WTC11 (cell line): Measurements from ENCODE around the gene POU2F1. TPM values are rescaled to one million over a fixed set of nuclear protein-coding genes. Genes with fewer than 3 reads are reported as not detected.

ENCODE experiments used
- ATAC-seq: fragments of 200-7000 bp; cut with Tn5 transposase; 2 replicates; pipeline ENCODE4 v1.10.0; 2021; ENCODE audit warnings: mild to moderate bottlenecking, moderate library complexity
- CTCF ChIA-PET: fragments of 300-600 bp; sonication (Branson Sonifier 250); formaldehyde crosslinking; loops from one replicate; lab custom pipeline; 2021; ENCODE audit warnings: antibody characterized with exemption; lab: Charles Lee
- POLR2A ChIA-PET: fragments of 350-600 bp; sonication (Branson Sonifier 250); formaldehyde crosslinking; loops from one replicate; lab custom pipeline; 2021; ENCODE audit warnings: antibody characterized with exemption; lab: Charles Lee
- DNase-seq: peaks from one replicate; pipeline ENCODE4 v3.0.0; 2021; ENCODE audit warnings: low spot score
- H3K27ac Mint-ChIP-seq: 2 replicates; pipeline ENCODE4 v1.8.0; 2021; ENCODE audit warnings: mixed read lengths
- H3K27me3 Mint-ChIP-seq: 2 replicates; pipeline ENCODE4 v1.8.0; 2021; ENCODE audit warnings: low read depth, mild to moderate bottlenecking, moderate library complexity, mixed read lengths
- H3K36me3 Mint-ChIP-seq: 2 replicates; pipeline ENCODE4 v1.8.0; 2021; ENCODE audit warnings: mixed read lengths
- H3K4me1 Mint-ChIP-seq: 2 replicates; pipeline ENCODE4 v1.8.0; 2022; ENCODE audit warnings: mixed read lengths
- H3K4me3 Mint-ChIP-seq: 2 replicates; pipeline ENCODE4 v1.8.0; 2021; ENCODE audit warnings: mild to moderate bottlenecking, moderate library complexity, mixed read lengths
- H3K9me3 Mint-ChIP-seq: 2 replicates; pipeline ENCODE4 v1.8.0; 2021; ENCODE audit warnings: mixed read lengths
- CTCF ChIP-seq: fragments of 200-600 bp; IDR thresholded peaks from 2 replicates; pipeline ENCODE4 v1.8.0; 2022; ENCODE audit warnings: antibody characterized with exemption
- E2F4 ChIP-seq: sonication (generic); formaldehyde crosslinking; IDR thresholded peaks from 2 replicates; pipeline ENCODE4 v1.8.1; 2022; ENCODE audit warnings: low read depth, mild to moderate bottlenecking, moderate library complexity, missing genetic modification reagents, borderline replicate concordance
- ESRRA ChIP-seq: sonication (generic); formaldehyde crosslinking; IDR thresholded peaks from 2 replicates; pipeline ENCODE4 v1.8.1; 2022; ENCODE audit warnings: mild to moderate bottlenecking, missing genetic modification reagents, borderline replicate concordance
- GRHL2 ChIP-seq: fragments of 250-450 bp; sonication (Bioruptor Pico); IDR thresholded peaks from 2 replicates; pipeline ENCODE4 v1.8.0; 2022; ENCODE audit warnings: mild to moderate bottlenecking, moderate library complexity; ENCODE audit not compliant: insufficient replicate concordance, severe bottlenecking
- HMGA2 ChIP-seq: fragments of 250-450 bp; sonication (Bioruptor Pico); IDR thresholded peaks from 2 replicates; pipeline ENCODE4 v1.4.0; 2021; ENCODE audit warnings: mild to moderate bottlenecking, moderate library complexity
- IRF2 ChIP-seq: sonication (generic); formaldehyde crosslinking; IDR thresholded peaks from 2 replicates; pipeline ENCODE4 v1.8.0; 2022; ENCODE audit warnings: low read depth, missing genetic modification reagents, borderline replicate concordance
- MXD4 ChIP-seq: fragments of 250-450 bp; sonication (Bioruptor Pico); IDR thresholded peaks from 2 replicates; pipeline ENCODE4 v1.8.0; 2021; ENCODE audit warnings: mild to moderate bottlenecking, moderate library complexity, borderline replicate concordance
- NFE2L1 ChIP-seq: sonication (generic); formaldehyde crosslinking; IDR thresholded peaks from 2 replicates; pipeline ENCODE4 v1.8.1; 2023; ENCODE audit warnings: missing genetic modification reagents
- NFYB ChIP-seq: sonication (generic); formaldehyde crosslinking; conservative IDR thresholded peaks from 2 replicates; pipeline ENCODE4 v1.8.0; 2022; ENCODE audit warnings: low read depth, missing genetic modification reagents
- NR2C2 ChIP-seq: sonication (generic); formaldehyde crosslinking; IDR thresholded peaks from 2 replicates; pipeline ENCODE4 v1.8.0; 2022; ENCODE audit warnings: mild to moderate bottlenecking, missing genetic modification reagents
- SMAD4 ChIP-seq: sonication (generic); formaldehyde crosslinking; IDR thresholded peaks from 2 replicates; pipeline ENCODE4 v1.8.0; 2022; ENCODE audit warnings: mild to moderate bottlenecking, missing genetic modification reagents
- TCF7 ChIP-seq: sonication (generic); formaldehyde crosslinking; IDR thresholded peaks from 2 replicates; pipeline ENCODE4 v1.8.0; 2022; ENCODE audit warnings: mild to moderate bottlenecking, low read depth, missing genetic modification reagents, moderate library complexity
- TEAD1 ChIP-seq: sonication (generic); formaldehyde crosslinking; IDR thresholded peaks from 2 replicates; pipeline ENCODE4 v1.8.0; 2022; ENCODE audit warnings: mild to moderate bottlenecking, missing genetic modification reagents
- ZNF121 ChIP-seq: sonication (generic); formaldehyde crosslinking; IDR thresholded peaks from 2 replicates; pipeline ENCODE4 v1.8.0; 2023; ENCODE audit warnings: missing genetic modification reagents
- ZNF138 ChIP-seq: sonication (generic); formaldehyde crosslinking; conservative IDR thresholded peaks from 2 replicates; pipeline ENCODE4 v1.8.1; 2022; ENCODE audit warnings: mild to moderate bottlenecking, moderate library complexity, missing genetic modification reagents
- ZNF232 ChIP-seq: sonication (generic); formaldehyde crosslinking; IDR thresholded peaks from 2 replicates; pipeline ENCODE4 v1.8.0; 2022; ENCODE audit warnings: mild to moderate bottlenecking, missing genetic modification reagents
- ZNF396 ChIP-seq: fragments of 250-450 bp; sonication (Bioruptor Pico); IDR thresholded peaks from 2 replicates; pipeline ENCODE4 v1.8.0; 2021; ENCODE audit warnings: mild to moderate bottlenecking, moderate library complexity, borderline replicate concordance
- ZNF532 ChIP-seq: fragments of 250-450 bp; sonication (Bioruptor Pico); IDR thresholded peaks from 2 replicates; pipeline ENCODE4 v1.9.0; 2021; ENCODE audit warnings: mild to moderate bottlenecking, borderline replicate concordance
- total RNA-seq: library from RNA; stranded (reverse); gene quantifications from 3 replicates; pipeline ENCODE4 v1.2.3, GENCODE V29; 2021
- TF ChIP-seq, protein P1 (sequence below): sonication (generic); formaldehyde crosslinking; IDR thresholded peaks from 2 replicates; pipeline ENCODE4 v1.8.1; 2022; ENCODE audit warnings: low read depth, missing genetic modification reagents, borderline replicate concordance
- TF ChIP-seq, protein P2 (sequence below): sonication (generic); formaldehyde crosslinking; IDR thresholded peaks from 2 replicates; pipeline ENCODE4 v1.8.1; 2022; ENCODE audit warnings: missing genetic modification reagents, borderline replicate concordance

POU2F1 gene
- total RNA-seq, 1 experiment from 2014 or later: 51.3 TPM

DNA sequence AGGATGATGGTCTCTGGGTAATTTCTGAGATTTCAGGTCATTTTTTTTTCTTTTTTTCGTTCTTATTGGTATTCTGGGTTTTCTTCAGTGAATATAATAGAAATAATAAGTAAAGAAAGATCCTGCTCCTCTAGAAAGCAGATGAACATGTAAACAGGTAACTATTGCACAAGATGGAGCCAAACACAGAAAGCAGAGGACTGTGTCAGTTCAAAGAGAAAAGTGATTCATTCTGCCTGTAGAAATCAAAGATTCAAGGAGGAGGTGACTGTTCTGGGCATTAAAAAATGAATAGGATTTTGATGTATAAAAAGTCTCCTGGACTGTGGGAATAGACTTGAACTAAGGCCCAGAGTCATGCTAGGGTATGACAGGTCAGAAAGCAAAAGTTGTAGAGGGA, 41.9 kb upstream of the POU2F1 start:
- CTCF ChIA-PET: no interaction called here
- DNase-seq (no peak), ATAC-seq (no peak)
- no peaks in the 10 kb centered on the region; the same call in none of the 2 replicates for H3K27me3 Mint-ChIP-seq
- no peaks in the 10 kb centered on the region for H3K36me3 Mint-ChIP-seq
- TF ChIP-seq TCF7 (CRISPR knock-in tag) (no peak), IRF2 (CRISPR knock-in tag) (no peak)
- H3K9me3 Mint-ChIP-seq: peaks cover 20% of the 10 kb centered on the region
- no peak overlapping the region for H3K4me3 Mint-ChIP-seq
- POLR2A ChIA-PET: no interaction called here
- no peak overlapping the region for H3K27ac Mint-ChIP-seq
- peaks cover 13% of the 10 kb centered on the region for H3K4me1 Mint-ChIP-seq

- CTCF ChIA-PET: no interaction called here
- H3K27ac Mint-ChIP-seq: no peak overlapping the region
- peaks cover 15% of the 10 kb centered on the region for H3K9me3 Mint-ChIP-seq
- TF ChIP-seq NFYB (CRISPR knock-in tag) (no peak), ZNF121 (CRISPR knock-in tag) (no peak), TEAD1 (CRISPR knock-in tag) (no peak), E2F4 (CRISPR knock-in tag) (no peak), SMAD4 (CRISPR knock-in tag) (no peak)
- H3K36me3 Mint-ChIP-seq: no peaks in the 10 kb centered on the region
- POLR2A ChIA-PET: no interaction called here
- H3K27me3 Mint-ChIP-seq: no peaks in the 10 kb centered on the region; the same call in none of the 2 replicates
- no peaks in the 10 kb centered on the region for H3K4me1 Mint-ChIP-seq
- DNase-seq (no peak), ATAC-seq (no peak)
- H3K4me3 Mint-ChIP-seq: no peak overlapping the region
These were observed 37.9 kb upstream of the POU2F1 start for GRCh38 chr1:167182571-167183320.

- POLR2A ChIA-PET: no interaction called here
- Mint-ChIP-seq H3K9me3 (peaks cover 11% of the 10 kb centered on the region; the same call in 1 of the 2 replicates), H3K4me1 (no peaks in the 10 kb centered on the region), H3K27ac (no peak overlapping the region), H3K4me3 (no peak overlapping the region), H3K27me3 (no peaks in the 10 kb centered on the region; the same call in none of the 2 replicates), H3K36me3 (no peaks in the 10 kb centered on the region)
- no peak for DNase-seq
- ATAC-seq: no peak
- CTCF ChIA-PET: interaction anchor here (0.8 kb wide), 1 partner anchor 36 kb away, joined by 3 read pairs; no protein-coding TSS in a partner anchor
- TF ChIP-seq CTCF (no peak), ZNF138 (CRISPR knock-in tag) (no peak), HMGA2 (CRISPR knock-in tag) (no peak), NR2C2 (no peak), ZNF232 (CRISPR knock-in tag) (no peak), GRHL2 (CRISPR knock-in tag) (no peak), MXD4 (CRISPR knock-in tag) (no peak), ESRRA (CRISPR knock-in tag) (no peak), ZNF396 (no peak), ZNF532 (CRISPR knock-in tag) (no peak), NFE2L1 (CRISPR knock-in tag) (no peak)
- TF ChIP-seq, protein P1, sequence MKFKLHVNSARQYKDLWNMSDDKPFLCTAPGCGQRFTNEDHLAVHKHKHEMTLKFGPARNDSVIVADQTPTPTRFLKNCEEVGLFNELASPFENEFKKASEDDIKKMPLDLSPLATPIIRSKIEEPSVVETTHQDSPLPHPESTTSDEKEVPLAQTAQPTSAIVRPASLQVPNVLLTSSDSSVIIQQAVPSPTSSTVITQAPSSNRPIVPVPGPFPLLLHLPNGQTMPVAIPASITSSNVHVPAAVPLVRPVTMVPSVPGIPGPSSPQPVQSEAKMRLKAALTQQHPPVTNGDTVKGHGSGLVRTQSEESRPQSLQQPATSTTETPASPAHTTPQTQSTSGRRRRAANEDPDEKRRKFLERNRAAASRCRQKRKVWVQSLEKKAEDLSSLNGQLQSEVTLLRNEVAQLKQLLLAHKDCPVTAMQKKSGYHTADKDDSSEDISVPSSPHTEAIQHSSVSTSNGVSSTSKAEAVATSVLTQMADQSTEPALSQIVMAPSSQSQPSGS (CRISPR knock-in tag): no peak
- TF ChIP-seq, protein P2, sequence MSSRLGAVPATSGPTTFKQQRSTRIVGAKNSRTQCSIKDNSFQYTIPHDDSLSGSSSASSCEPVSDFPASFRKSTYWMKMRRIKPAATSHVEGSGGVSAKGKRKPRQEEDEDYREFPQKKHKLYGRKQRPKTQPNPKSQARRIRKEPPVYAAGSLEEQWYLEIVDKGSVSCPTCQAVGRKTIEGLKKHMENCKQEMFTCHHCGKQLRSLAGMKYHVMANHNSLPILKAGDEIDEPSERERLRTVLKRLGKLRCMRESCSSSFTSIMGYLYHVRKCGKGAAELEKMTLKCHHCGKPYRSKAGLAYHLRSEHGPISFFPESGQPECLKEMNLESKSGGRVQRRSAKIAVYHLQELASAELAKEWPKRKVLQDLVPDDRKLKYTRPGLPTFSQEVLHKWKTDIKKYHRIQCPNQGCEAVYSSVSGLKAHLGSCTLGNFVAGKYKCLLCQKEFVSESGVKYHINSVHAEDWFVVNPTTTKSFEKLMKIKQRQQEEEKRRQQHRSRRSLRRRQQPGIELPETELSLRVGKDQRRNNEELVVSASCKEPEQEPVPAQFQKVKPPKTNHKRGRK (CRISPR knock-in tag): no peak
These were observed 36.6 kb upstream of the POU2F1 start for GRCh38 chr1:167184081-167184480.
